Heart left ventricle (tissue), 16 donors: Measurements from ENCODE around the gene ZNF697. TPM values are rescaled to one million over a fixed set of nuclear protein-coding genes. Genes with fewer than 3 reads are reported as not detected.
"Not testable (repeated sequence)": the region's sequence is repeated elsewhere in the genome, so short reads cannot be mapped to it uniquely, and the experiment has no call there.

Experiments
- ATAC-seq, 4 donors: fragments of 200-7000 bp; cut with Tn5 transposase; one replicate each; pipeline ENCODE4 v1.9.1; 2020 to 2022; ENCODE audit warnings: moderate library complexity in 4 of 4, mild to moderate bottlenecking in 3 of 4, moderate number of reproducible peaks in 1 of 4
- DNase-seq, 5 donors: peaks; one replicate each; pipeline ENCODE4 v3.0.0-alpha.2; 2020
- H3K27ac ChIP-seq, 12 donors: fragments of 200-600 bp; sonication (generic) in 4 of 12; one replicate each; pipeline versions ENCODE4 v1.5.0 to v1.8.0; 2016 to 2022; ENCODE audit warnings: mild to moderate bottlenecking in 2 of 12
- H3K27me3 ChIP-seq, 9 donors: fragments of 200-600 bp; sonication (generic) in 2 of 9; one replicate each; pipeline versions ENCODE4 v1.5.1 to v1.8.0; 2016 to 2022; ENCODE audit warnings: mild to moderate bottlenecking in 3 of 9
- H3K36me3 ChIP-seq, 9 donors: fragments of 200-600 bp; sonication (generic) in 2 of 9; one replicate each; pipeline versions ENCODE4 v1.5.0 to v1.8.0; 2018 to 2022; ENCODE audit warnings: mild to moderate bottlenecking in 2 of 9
- H3K4me1 ChIP-seq, 12 donors: fragments of 200-600 bp; sonication (generic) in 4 of 12; one replicate each; pipeline versions ENCODE4 v1.5.0 to v1.8.0; 2016 to 2022; ENCODE audit warnings: mild to moderate bottlenecking in 3 of 12
- H3K4me3 ChIP-seq, 12 donors: fragments of 200-600 bp; sonication (generic) in 4 of 12; one replicate each; pipeline versions ENCODE4 v1.5.0 to v1.8.0; 2017 to 2022; ENCODE audit warnings: mild to moderate bottlenecking in 9 of 12, moderate library complexity in 4 of 12
- H3K9me3 ChIP-seq, 12 donors: fragments of 200-600 bp; sonication (generic) in 4 of 12; one replicate each; pipeline versions ENCODE4 v1.5.0 to v1.8.0; 2016 to 2022; ENCODE audit warnings: mild to moderate bottlenecking in 1 of 12
- CTCF ChIP-seq, 12 donors: fragments of 200-600 bp; sonication (generic) in 4 of 12; IDR thresholded peaks; one replicate each; pipeline versions ENCODE4 v1.5.0 to v1.8.0; 2018 to 2022; ENCODE audit warnings: antibody characterized with exemption in 12 of 12, mild to moderate bottlenecking in 5 of 12
- WGBS, 4 donors: extraction: QIAGEN DNeasy Blood & Tissue Kit in 2 of 4; methylation state at CpG; one replicate each; pipeline versions ENCODE4 v1.1.5 to v1.1.7; 2013 to 2018; 5-methylcytosine and 5-hydroxymethylcytosine counted together
- intact Hi-C, 10 donors: fragments of 100-400 bp; cut with DNase I; formaldehyde crosslinking; loops; one replicate each; pipeline versions ENCODE4 v1.11.1 to v1.14.2; 2022
- polyA plus RNA-seq, 2 donors: library from polyadenylated mRNA; stranded (reverse); fragments of 200-250 nt; gene quantifications; one replicate each; pipeline ENCODE4 v1.2.3, GENCODE V29; 2013
- total RNA-seq, 9 donors: library from RNA; depleted of rRNA in 2 of 9; stranded (reverse); fragments of >200 nt in 2 of 9; fragmentation: NEBNext Ultra II Directional in 3 of 9; extraction: Animal tissue kit (Norgen Biotek cat#: 25700) in 3 of 9; gene quantifications; one replicate each; pipeline versions ENCODE4 v1.1.0 to v1.2.4, GENCODE V29; 2016 to 2023
- donor health status: ischemic (EF 13 %, LVEDD 7.1; RV severe dilation, severe dysfunction).
- donor health status: healthy with polysubstance abuse.
- donor health status: DM: no; HTN: yes; CAD: no.
- donor health status: DM: no; HTN: no; CAD: no.
- donor health status: ischemic (EF 25% LVEDD 6.9; RV normal size, moderate dysfunction).
- donor health status: ischemic (EF 25% LVEDD 5.7; RV mildly dilated, moderate dysfunction).
- donor health status: healthy.
- donor health status: DM: yes; HTN: yes; CAD: no.
- donor health status: ischemic (EF 35%, LVEDD 5.7; RV mildly dilated, moderate dysfunction).
- donor health status: nonischemic (EF 11% LVEDD 7.7; RV severe dilation, severe dysfunction).
- donor health status: DM: yes; HTN: yes; CAD: no.
- donor health status: PGD.
- donor health status: ischemic (EF 29% LVEDD 5.4; RV normal size, mild dysfunction).
- donor health status: nonischemic (EF 23%, LVEDD 6.1; RV moderate dilation, normal function).

ZNF697 gene
- total and polyA plus RNA-seq, 11 donors = 2.8 to 14.0 (median 10.1) TPM

GRCh38 chr1:119569930-119570622, 78.0 kb downstream of the ZNF697 start:
- DNase-seq, H3K36me3 ChIP-seq, ATAC-seq, H3K27me3 ChIP-seq, intact Hi-C loops, H3K9me3 ChIP-seq, H3K4me1 ChIP-seq, H3K4me3 ChIP-seq, H3K27ac ChIP-seq: not testable (repeated sequence)
- TF ChIP-seq CTCF (IDR thresholded peaks at IDR 0.05) = peak in 2 of 12 donors; percentile 6 to 18
- 58 to 73% (median 65%) methylated on average over 6 to 7 of the region's 8 CpGs for WGBS, 4 donors

Other genes starting within 250 kb of the ZNF697 start
- not detected for gene HSD3B2, start 233.1 kb downstream of the ZNF697 start, total RNA-seq
- not detected for gene HSD3B2, start 233.1 kb downstream of the ZNF697 start, polyA plus RNA-seq
- gene HSD3B1, start 141.1 kb downstream of the ZNF697 start, total RNA-seq = not detected
- not detected for gene HSD3B1, start 141.1 kb downstream of the ZNF697 start, polyA plus RNA-seq
- 10 to 100 TPM in 2 of 9 donors, 1 to 10 TPM in 7; 2.8 to 39.6 (median 5.2) TPM for gene PHGDH, start 63.7 kb upstream of the ZNF697 start, total RNA-seq
- gene PHGDH, start 63.7 kb upstream of the ZNF697 start, polyA plus RNA-seq = 10 to 100 TPM in 1 of 2 donors, 1 to 10 TPM in 1; 3.0 to 16.5 TPM
- gene HMGCS2, start 120.6 kb upstream of the ZNF697 start, total RNA-seq = 100 to 1,000 TPM in 2 of 9 donors, 10 to 100 TPM in 3, 1 to 10 TPM in 3, under 1 TPM in 1; 0.42 to 504 (median 15.5) TPM
- gene HMGCS2, start 120.6 kb upstream of the ZNF697 start, polyA plus RNA-seq = 10 to 100 TPM in 1 of 2 donors, under 1 TPM in 1; 0.97 to 46.9 TPM
- gene REG4, start 163.2 kb upstream of the ZNF697 start, total RNA-seq = not detected
- gene REG4, start 163.2 kb upstream of the ZNF697 start, polyA plus RNA-seq = under 1 TPM in 1 of 2 donors, not detected in 1; 0.07 TPM
- not detected for gene ADAM30, start 248.2 kb upstream of the ZNF697 start, total RNA-seq
- not detected for gene ADAM30, start 248.2 kb upstream of the ZNF697 start, polyA plus RNA-seq